HepG2 (cell line): ENCODE measurements around the gene ROMO1. TPM values are rescaled to one million over a fixed set of nuclear protein-coding genes. Genes with fewer than 3 reads are reported as not detected.

Experiments used
- ESRRA ChIP-seq: sonication (generic); formaldehyde crosslinking; IDR thresholded peaks from 2 replicates; pipeline ENCODE4 v1.5.1; 2020; ENCODE audit warnings: mild to moderate bottlenecking, low read depth, missing genetic modification reagents
- HMG20A ChIP-seq: IDR thresholded peaks from 2 replicates; pipeline ENCODE4 v1.6.1; 2016; ENCODE audit warnings: borderline replicate concordance
- KAT7 ChIP-seq: IDR thresholded peaks from 2 replicates; pipeline ENCODE4 v1.6.1; 2018; ENCODE audit warnings: borderline replicate concordance, missing compliant biosample characterization
- MAFG ChIP-seq: sonication (generic); formaldehyde crosslinking; IDR thresholded peaks from 2 replicates; pipeline ENCODE4 v1.5.1; 2020; ENCODE audit warnings: mild to moderate bottlenecking, missing genetic modification reagents
- PHF20 ChIP-seq: sonication (generic); formaldehyde crosslinking; IDR thresholded peaks from 2 replicates; pipeline ENCODE4 v1.5.0; 2020; ENCODE audit warnings: mild to moderate bottlenecking, missing genetic modification reagents
- SP140L ChIP-seq: sonication (generic); formaldehyde crosslinking; IDR thresholded peaks from 2 replicates; pipeline ENCODE4 v1.4.0; 2020; ENCODE audit warnings: missing genetic modification reagents, borderline replicate concordance
- ZNF121 ChIP-seq: sonication (generic); formaldehyde crosslinking; IDR thresholded peaks from 2 replicates; pipeline ENCODE4 v1.5.0; 2020; ENCODE audit warnings: mild to moderate bottlenecking, missing genetic modification reagents
- ZNF501 ChIP-seq: sonication (generic); formaldehyde crosslinking; IDR thresholded peaks from 2 replicates; pipeline ENCODE4 v1.5.1; 2020; ENCODE audit warnings: mild to moderate bottlenecking, moderate library complexity, missing genetic modification reagents
- ZNF510 ChIP-seq: sonication (generic); formaldehyde crosslinking; IDR thresholded peaks from 2 replicates; pipeline ENCODE4 v1.4.0; 2020; ENCODE audit warnings: low read depth, mild to moderate bottlenecking, missing genetic modification reagents
- ZNF558 ChIP-seq: sonication (generic); formaldehyde crosslinking; IDR thresholded peaks from 2 replicates; pipeline ENCODE4 v1.9.0; 2022; ENCODE audit warnings: mild to moderate bottlenecking, missing genetic modification reagents, borderline replicate concordance
- ZNF615 ChIP-seq: sonication (generic); formaldehyde crosslinking; IDR thresholded peaks from 2 replicates; pipeline ENCODE4 v1.5.0; 2020; ENCODE audit warnings: mild to moderate bottlenecking, missing genetic modification reagents, borderline replicate concordance
- ZSCAN30 ChIP-seq: sonication (generic); formaldehyde crosslinking; IDR thresholded peaks from 2 replicates; pipeline ENCODE4 v1.5.0; 2020; ENCODE audit warnings: mild to moderate bottlenecking, missing genetic modification reagents
- polyA plus RNA-seq, 8 experiments: library from polyadenylated mRNA; depleted of rRNA in 3 of 8; stranded (reverse) in 7 of 8; unstranded in 1 of 8; fragments of >200 nt; fragmentation: Illumina TruSeq in 4 of 8; extraction: Trizol in 4 of 8; gene quantifications; 2 replicates each; pipeline versions ENCODE4 v1.2.1 to v1.2.3, GENCODE V29; 2011 to 2016; ENCODE audit warnings: low read depth in 4 of 8, missing spikeins in 1 of 8, mixed read lengths in 1 of 8; ENCODE audit not compliant: insufficient read depth in 1 of 8
- total RNA-seq, 5 experiments: library from RNA; depleted of rRNA; stranded (reverse); fragments of >200 nt; fragmentation: Illumina TruSeq; extraction: Trizol; gene quantifications; 2 replicates each; pipeline ENCODE4 v1.2.3, GENCODE V29; 2016; ENCODE audit warnings: low read depth in 1 of 5
- TF ChIP-seq, protein P1 (sequence below): sonication (generic); formaldehyde crosslinking; IDR thresholded peaks from 2 replicates; pipeline ENCODE4 v1.4.0; 2020; ENCODE audit warnings: missing genetic modification reagents, borderline replicate concordance
- TF ChIP-seq, protein P2 (sequence below): sonication (generic); formaldehyde crosslinking; conservative IDR thresholded peaks from 2 replicates; pipeline ENCODE4 v1.4.0; 2020; ENCODE audit warnings: missing genetic modification reagents
- TF ChIP-seq, protein P3 (sequence below): sonication (generic); formaldehyde crosslinking; IDR thresholded peaks from 2 replicates; pipeline ENCODE4 v1.4.0; 2020; ENCODE audit warnings: mild to moderate bottlenecking, missing genetic modification reagents
- TF ChIP-seq, protein P4 (sequence below), 2 experiments: sonication (generic) in 1 of 2; formaldehyde crosslinking in 1 of 2; IDR thresholded peaks; 2 replicates each; pipeline versions ENCODE4 v1.4.0 to v1.6.1; 2018 to 2020; ENCODE audit warnings: missing genetic modification reagents in 2 of 2, borderline replicate concordance in 1 of 2, low read depth in 1 of 2, mild to moderate bottlenecking in 1 of 2, missing biosample characterization in 1 of 2
- TF ChIP-seq, protein P5 (sequence below): sonication (generic); formaldehyde crosslinking; IDR thresholded peaks from 2 replicates; pipeline ENCODE4 v1.4.0; 2020; ENCODE audit warnings: mild to moderate bottlenecking, missing genetic modification reagents, borderline replicate concordance
- TF ChIP-seq, protein P6 (sequence below): sonication (generic); formaldehyde crosslinking; IDR thresholded peaks from 2 replicates; pipeline ENCODE4 v1.4.0; 2020; ENCODE audit warnings: missing genetic modification reagents

The ROMO1 gene
- total and polyA plus RNA-seq, 2 of the 13 experiments (the other 11 are each of a cell fraction or from before 2014, with no cell fraction given): 636 to 755 TPM

DNA sequence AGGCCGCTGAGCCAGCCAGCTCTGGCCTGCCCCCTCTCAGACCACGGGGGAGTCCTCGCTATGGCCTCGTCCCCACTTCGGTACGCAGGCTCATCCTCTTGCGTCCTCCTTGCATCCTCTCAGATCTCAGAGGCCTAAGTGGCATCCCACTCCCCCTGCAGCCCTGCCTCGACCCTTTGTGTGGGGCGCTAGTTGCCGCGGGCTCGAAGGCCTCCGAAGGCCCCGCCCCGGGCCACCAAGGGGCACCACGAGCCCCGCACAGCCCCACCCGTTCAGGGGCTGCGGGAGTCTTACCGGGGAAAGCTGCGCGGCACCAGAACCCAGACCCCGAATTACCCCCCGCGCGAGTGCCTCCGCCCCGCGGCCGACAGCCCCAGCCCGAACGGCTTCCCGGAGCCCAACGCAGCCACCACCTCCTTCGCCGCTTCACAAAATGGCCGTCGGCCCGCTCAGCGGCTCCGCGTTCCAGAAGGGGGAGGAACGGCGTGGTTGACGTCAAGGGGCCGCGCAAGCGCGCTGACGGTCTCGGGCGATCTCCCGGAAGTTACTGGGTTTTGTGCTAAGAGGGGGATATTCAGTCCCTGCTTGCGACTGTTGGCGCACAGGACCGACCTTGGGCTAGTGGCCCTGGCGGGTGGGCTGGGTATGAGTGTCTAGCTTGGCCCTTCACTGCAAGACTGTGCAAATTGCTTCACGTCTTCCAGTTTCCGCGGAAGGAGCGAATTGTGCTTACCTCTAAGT, 34.6 kb upstream of the ROMO1 start, which contains the start of the genes CPNE1 and RBM12 (continued):
- peak; percentile 93; the same call in 1 of the 2 replicates for TF ChIP-seq SP140L (CRISPR knock-in tag)
- TF ChIP-seq ZNF615: peak; percentile 98
- TF ChIP-seq KAT7 (CRISPR knock-in tag): peak; percentile 99
- no peak for TF ChIP-seq ZSCAN30
- TF ChIP-seq PHF20 (CRISPR knock-in tag): peak; percentile 93
- TF ChIP-seq ZNF510 (CRISPR knock-in tag): peak; percentile 99; the same call in 1 of the 2 replicates
- peak; percentile 83; the same call in 1 of the 2 replicates for TF ChIP-seq ZNF121
- no peak for TF ChIP-seq MAFG
- TF ChIP-seq, protein P1, sequence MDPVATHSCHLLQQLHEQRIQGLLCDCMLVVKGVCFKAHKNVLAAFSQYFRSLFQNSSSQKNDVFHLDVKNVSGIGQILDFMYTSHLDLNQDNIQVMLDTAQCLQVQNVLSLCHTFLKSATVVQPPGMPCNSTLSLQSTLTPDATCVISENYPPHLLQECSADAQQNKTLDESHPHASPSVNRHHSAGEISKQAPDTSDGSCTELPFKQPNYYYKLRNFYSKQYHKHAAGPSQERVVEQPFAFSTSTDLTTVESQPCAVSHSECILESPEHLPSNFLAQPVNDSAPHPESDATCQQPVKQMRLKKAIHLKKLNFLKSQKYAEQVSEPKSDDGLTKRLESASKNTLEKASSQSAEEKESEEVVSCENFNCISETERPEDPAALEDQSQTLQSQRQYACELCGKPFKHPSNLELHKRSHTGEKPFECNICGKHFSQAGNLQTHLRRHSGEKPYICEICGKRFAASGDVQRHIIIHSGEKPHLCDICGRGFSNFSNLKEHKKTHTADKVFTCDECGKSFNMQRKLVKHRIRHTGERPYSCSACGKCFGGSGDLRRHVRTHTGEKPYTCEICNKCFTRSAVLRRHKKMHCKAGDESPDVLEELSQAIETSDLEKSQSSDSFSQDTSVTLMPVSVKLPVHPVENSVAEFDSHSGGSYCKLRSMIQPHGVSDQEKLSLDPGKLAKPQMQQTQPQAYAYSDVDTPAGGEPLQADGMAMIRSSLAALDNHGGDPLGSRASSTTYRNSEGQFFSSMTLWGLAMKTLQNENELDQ (CRISPR knock-in tag): peak; percentile 66
- TF ChIP-seq, protein P2, sequence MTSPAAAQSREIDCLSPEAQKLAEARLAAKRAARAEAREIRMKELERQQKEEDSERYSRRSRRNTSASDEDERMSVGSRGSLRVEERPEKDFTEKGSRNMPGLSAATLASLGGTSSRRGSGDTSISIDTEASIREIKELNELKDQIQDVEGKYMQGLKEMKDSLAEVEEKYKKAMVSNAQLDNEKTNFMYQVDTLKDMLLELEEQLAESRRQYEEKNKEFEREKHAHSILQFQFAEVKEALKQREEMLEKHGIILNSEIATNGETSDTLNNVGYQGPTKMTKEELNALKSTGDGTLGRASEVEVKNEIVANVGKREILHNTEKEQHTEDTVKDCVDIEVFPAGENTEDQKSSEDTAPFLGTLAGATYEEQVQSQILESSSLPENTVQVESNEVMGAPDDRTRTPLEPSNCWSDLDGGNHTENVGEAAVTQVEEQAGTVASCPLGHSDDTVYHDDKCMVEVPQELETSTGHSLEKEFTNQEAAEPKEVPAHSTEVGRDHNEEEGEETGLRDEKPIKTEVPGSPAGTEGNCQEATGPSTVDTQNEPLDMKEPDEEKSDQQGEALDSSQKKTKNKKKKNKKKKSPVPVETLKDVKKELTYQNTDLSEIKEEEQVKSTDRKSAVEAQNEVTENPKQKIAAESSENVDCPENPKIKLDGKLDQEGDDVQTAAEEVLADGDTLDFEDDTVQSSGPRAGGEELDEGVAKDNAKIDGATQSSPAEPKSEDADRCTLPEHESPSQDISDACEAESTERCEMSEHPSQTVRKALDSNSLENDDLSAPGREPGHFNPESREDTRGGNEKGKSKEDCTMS (CRISPR knock-in tag): no peak; the same call in 1 of the 2 replicates
- peak; percentile 99 for TF ChIP-seq ZNF558
- peak; percentile 63; the same call in 1 of the 2 replicates for TF ChIP-seq HMG20A (CRISPR knock-in tag)
- TF ChIP-seq, protein P3, sequence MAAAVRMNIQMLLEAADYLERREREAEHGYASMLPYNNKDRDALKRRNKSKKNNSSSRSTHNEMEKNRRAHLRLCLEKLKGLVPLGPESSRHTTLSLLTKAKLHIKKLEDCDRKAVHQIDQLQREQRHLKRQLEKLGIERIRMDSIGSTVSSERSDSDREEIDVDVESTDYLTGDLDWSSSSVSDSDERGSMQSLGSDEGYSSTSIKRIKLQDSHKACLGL: peak; percentile 95
- TF ChIP-seq, protein P4, sequence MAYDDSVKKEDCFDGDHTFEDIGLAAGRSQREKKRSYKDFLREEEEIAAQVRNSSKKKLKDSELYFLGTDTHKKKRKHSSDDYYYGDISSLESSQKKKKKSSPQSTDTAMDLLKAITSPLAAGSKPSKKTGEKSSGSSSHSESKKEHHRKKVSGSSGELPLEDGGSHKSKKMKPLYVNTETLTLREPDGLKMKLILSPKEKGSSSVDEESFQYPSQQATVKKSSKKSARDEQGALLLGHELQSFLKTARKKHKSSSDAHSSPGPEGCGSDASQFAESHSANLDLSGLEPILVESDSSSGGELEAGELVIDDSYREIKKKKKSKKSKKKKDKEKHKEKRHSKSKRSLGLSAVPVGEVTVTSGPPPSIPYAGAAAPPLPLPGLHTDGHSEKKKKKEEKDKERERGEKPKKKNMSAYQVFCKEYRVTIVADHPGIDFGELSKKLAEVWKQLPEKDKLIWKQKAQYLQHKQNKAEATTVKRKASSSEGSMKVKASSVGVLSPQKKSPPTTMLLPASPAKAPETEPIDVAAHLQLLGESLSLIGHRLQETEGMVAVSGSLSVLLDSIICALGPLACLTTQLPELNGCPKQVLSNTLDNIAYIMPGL (CRISPR knock-in tag; IDR thresholded peaks at IDR 0.05; ENCODE audit: borderline replicate concordance in 1 of 2, low read depth in 1 of 2): peak; percentile 98 to 99
- TF ChIP-seq, protein P5, sequence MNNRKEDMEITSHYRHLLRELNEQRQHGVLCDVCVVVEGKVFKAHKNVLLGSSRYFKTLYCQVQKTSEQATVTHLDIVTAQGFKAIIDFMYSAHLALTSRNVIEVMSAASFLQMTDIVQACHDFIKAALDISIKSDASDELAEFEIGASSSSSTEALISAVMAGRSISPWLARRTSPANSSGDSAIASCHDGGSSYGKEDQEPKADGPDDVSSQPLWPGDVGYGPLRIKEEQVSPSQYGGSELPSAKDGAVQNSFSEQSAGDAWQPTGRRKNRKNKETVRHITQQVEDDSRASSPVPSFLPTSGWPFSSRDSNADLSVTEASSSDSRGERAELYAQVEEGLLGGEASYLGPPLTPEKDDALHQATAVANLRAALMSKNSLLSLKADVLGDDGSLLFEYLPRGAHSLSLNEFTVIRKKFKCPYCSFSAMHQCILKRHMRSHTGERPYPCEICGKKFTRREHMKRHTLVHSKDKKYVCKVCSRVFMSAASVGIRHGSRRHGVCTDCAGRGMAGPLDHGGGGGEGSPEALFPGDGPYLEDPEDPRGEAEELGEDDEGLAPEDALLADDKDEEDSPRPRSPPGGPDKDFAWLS (CRISPR knock-in tag): 0 out of 2 replicates have a peak, but pooled peaks have one; percentile 89
- TF ChIP-seq, protein P6, sequence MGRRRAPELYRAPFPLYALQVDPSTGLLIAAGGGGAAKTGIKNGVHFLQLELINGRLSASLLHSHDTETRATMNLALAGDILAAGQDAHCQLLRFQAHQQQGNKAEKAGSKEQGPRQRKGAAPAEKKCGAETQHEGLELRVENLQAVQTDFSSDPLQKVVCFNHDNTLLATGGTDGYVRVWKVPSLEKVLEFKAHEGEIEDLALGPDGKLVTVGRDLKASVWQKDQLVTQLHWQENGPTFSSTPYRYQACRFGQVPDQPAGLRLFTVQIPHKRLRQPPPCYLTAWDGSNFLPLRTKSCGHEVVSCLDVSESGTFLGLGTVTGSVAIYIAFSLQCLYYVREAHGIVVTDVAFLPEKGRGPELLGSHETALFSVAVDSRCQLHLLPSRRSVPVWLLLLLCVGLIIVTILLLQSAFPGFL: no peak
- TF ChIP-seq ESRRA: peak; percentile 90; the same call in 1 of the 2 replicates
- peak; percentile 100 for TF ChIP-seq ZNF501 (CRISPR knock-in tag)
